ENCODE measurements around the gene KRT33B. TPM values are rescaled to one million over a fixed set of nuclear protein-coding genes. Genes with fewer than 3 reads are reported as not detected.

KRT33B gene
- total and polyA plus RNA-seq, 2 of the 13 experiments (the other 11 are each of a cell fraction or from before 2014, with no cell fraction given), result not detected

DNA sequence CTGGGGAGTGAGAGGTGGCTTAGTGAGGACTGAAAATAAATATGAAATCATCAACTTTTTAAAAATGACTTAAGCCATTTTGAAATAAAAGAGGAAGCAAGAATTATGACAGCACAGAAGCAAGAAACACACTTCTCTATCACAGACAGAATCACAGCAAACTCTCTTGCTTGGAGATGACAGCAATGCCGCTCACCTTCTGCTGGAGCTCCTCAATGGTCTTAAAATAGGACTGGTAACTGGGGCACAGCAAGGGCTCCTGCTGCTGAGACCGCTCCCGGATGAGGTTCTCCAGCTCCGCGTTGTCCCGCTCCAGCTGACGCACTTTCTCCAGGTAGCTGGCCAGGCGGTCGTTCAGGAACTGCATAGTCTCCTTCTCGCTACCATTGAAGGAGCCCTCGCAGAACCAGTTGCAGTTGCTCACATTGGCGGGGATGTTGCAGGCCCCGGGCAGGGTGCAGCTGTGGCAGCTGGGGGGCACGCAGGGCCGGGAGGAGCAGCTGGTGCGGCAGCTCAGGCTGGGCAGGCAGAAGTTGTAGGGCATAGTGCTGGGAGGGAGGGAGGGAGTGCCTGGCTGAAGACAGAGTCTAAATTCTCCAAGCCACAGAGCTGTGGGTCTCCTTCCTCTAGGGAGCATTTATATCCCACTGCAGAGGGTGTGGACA lies 27.5 kb upstream of the KRT33B start, which contains the start of gene KRT31:
TSS of gene KRT31 (minus strand) at position 613 of the 665 bp plus-strand sequence. CDS start at position 544, 69 bp downstream.
- H3K9ac ChIP-seq (ENCODE audit: insufficient read depth, low read depth, low read length), result no peak within 1 kb of the TSS
- peaks cover 2 to 11% of the 10 kb centered on the region in 2 experiments; a peak in 3 of 5 replicates for H3K27me3 ChIP-seq (ENCODE audit: control insufficient read depth in 1 of 2, insufficient read depth in 2 of 2, low read length in 2 of 2)
- intact Hi-C loops (cut with micrococcal nuclease; ENCODE audit: unreplicated experiment) (no loop called here), in situ Hi-C loops (cut with HindIII; ENCODE audit: extremely low pct_ligation_motif_present, low pct_unique_long_range_greater_than_20kb) (no loop called here)
- WGBS (ENCODE audit: low lambda C conversion rate), result 55% methylated on average over 15 of the region's 16 CpGs
- H3K4me1 ChIP-seq (ENCODE audit: insufficient read depth, low read length), result no peaks in the 10 kb centered on the region
- FAIRE-seq (no peak), ATAC-seq (no peak), DNase-seq (ENCODE audit: low spot score) (no peak)
- H3K9me3 ChIP-seq (ENCODE audit: low read length), result no peaks in the 10 kb centered on the region
- H3K79me2 ChIP-seq (ENCODE audit: insufficient read depth, low read length), result no peaks in the 10 kb centered on the region
- H3K27ac ChIP-seq (ENCODE audit: extremely low read length, insufficient read depth, low read length), result no peak within 1 kb of the TSS
- H3K4me3 ChIP-seq (replicated peaks in 1 of 3; ENCODE audit: insufficient read depth in 1 of 3, low read depth in 2 of 3, low read length in 3 of 3), result no peak within 1 kb of the TSS
- ChIA-PET CTCF (ENCODE audit: low intra/inter-chr PET ratio, low total read pairs) (no interaction called here), POLR2A (no interaction called here)
- H3K36me3 ChIP-seq (replicated peaks in 1 of 2; ENCODE audit: control insufficient read depth in 1 of 2, insufficient read depth in 2 of 2, low read length in 2 of 2), result no peaks in the 10 kb centered on the region
- no TSS peak for BruUV-seq (replicated peaks)
- H3K4me2 ChIP-seq (ENCODE audit: low read depth, low read length), result no peak within 1 kb of the TSS
- no peak within 1 kb of the TSS for H2AFZ ChIP-seq (ENCODE audit: low read length)
- H4K20me1 ChIP-seq (ENCODE audit: insufficient read depth, low read length), result no peaks in the 10 kb centered on the region
- TF ChIP-seq TEAD2 (CRISPR knock-in tag; IDR thresholded peaks at IDR 0.05) (no peak), CERS6 (CRISPR knock-in tag; IDR thresholded peaks at IDR 0.05) (no peak), ARID3A (IDR thresholded peaks at IDR 0.05; ENCODE audit: low read depth, low read length) (no peak), HES4 (CRISPR knock-in tag; IDR thresholded peaks at IDR 0.05; ENCODE audit: borderline replicate concordance) (no peak), EHMT2 (IDR thresholded peaks at IDR 0.05; ENCODE audit: borderline replicate concordance, low read depth, low read length) (no peak), ZBTB3 (CRISPR knock-in tag; IDR thresholded peaks at IDR 0.05; ENCODE audit: borderline replicate concordance, low read depth) (no peak), RFX1 (IDR thresholded peaks at IDR 0.05) (no peak), ZNF543 (CRISPR knock-in tag; IDR thresholded peaks at IDR 0.05) (no peak), HMG20B (CRISPR knock-in tag; conservative IDR thresholded peaks at IDR 0.05) (no peak), RXRB (CRISPR knock-in tag; IDR thresholded peaks at IDR 0.05; ENCODE audit: borderline replicate concordance) (no peak), FIP1L1 (IDR thresholded peaks at IDR 0.05; ENCODE audit: borderline replicate concordance, insufficient read depth, low read depth, low read length) (no peak), MEF2D (CRISPR knock-in tag; IDR thresholded peaks at IDR 0.05) (no peak), KDM1A (CRISPR knock-in tag; IDR thresholded peaks at IDR 0.05) (no peak), NFYB (CRISPR knock-in tag; IDR thresholded peaks at IDR 0.05) (no peak), PREB (CRISPR knock-in tag; IDR thresholded peaks at IDR 0.05) (no peak)
- TF ChIP-seq, protein P1, sequence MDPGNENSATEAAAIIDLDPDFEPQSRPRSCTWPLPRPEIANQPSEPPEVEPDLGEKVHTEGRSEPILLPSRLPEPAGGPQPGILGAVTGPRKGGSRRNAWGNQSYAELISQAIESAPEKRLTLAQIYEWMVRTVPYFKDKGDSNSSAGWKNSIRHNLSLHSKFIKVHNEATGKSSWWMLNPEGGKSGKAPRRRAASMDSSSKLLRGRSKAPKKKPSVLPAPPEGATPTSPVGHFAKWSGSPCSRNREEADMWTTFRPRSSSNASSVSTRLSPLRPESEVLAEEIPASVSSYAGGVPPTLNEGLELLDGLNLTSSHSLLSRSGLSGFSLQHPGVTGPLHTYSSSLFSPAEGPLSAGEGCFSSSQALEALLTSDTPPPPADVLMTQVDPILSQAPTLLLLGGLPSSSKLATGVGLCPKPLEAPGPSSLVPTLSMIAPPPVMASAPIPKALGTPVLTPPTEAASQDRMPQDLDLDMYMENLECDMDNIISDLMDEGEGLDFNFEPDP (CRISPR knock-in tag; conservative IDR thresholded peaks at IDR 0.05), result no peak
- TF ChIP-seq, protein P2, sequence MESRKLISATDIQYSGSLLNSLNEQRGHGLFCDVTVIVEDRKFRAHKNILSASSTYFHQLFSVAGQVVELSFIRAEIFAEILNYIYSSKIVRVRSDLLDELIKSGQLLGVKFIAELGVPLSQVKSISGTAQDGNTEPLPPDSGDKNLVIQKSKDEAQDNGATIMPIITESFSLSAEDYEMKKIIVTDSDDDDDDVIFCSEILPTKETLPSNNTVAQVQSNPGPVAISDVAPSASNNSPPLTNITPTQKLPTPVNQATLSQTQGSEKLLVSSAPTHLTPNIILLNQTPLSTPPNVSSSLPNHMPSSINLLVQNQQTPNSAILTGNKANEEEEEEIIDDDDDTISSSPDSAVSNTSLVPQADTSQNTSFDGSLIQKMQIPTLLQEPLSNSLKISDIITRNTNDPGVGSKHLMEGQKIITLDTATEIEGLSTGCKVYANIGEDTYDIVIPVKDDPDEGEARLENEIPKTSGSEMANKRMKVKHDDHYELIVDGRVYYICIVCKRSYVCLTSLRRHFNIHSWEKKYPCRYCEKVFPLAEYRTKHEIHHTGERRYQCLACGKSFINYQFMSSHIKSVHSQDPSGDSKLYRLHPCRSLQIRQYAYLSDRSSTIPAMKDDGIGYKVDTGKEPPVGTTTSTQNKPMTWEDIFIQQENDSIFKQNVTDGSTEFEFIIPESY (CRISPR knock-in tag; IDR thresholded peaks at IDR 0.05), result no peak
